HG03442 (cell line): ENCODE data around the gene FXR1.
A peak's percentile ranks its signal among the peaks of the same experiment; 100 is the strongest.
"Not testable (repeated sequence)": the region's sequence is repeated elsewhere in the genome, so short reads cannot be mapped to it uniquely, and the experiment has no call there.

Source experiments
- ATAC-seq: cut with Tn5 transposase; IDR thresholded peaks from one replicate; pipeline ENCODE4 v1.9.1; 2021; ENCODE audit warnings: mild to moderate bottlenecking, moderate library complexity; ENCODE audit not compliant: unreplicated experiment

FXR1 gene

GRCh38 chr3:180912304-180913296 is at the start of gene FXR1:
Gene FXR1, plus strand, starts transcription at chr3:180912670. Its CDS starts 16 bp downstream, at chr3:180912686.
- peak; percentile 98 for ATAC-seq

- no peak for ATAC-seq
These were observed 42.3 kb upstream of the FXR1 start for GRCh38 chr3:180870008-180870699.

GRCh38 chr3:180871901-180872300 is 40.6 kb upstream of the FXR1 start:
- ATAC-seq = no peak

GRCh38 chr3:180872430-180872829 is 40.0 kb upstream of the FXR1 start:
- not testable (repeated sequence) for ATAC-seq

- ATAC-seq = no peak
These were observed 37.3 kb upstream of the FXR1 start for GRCh38 chr3:180875124-180875698.

- no peak for ATAC-seq
These were observed 31.2 kb upstream of the FXR1 start for GRCh38 chr3:180881065-180881801.

- no peak for ATAC-seq
These were observed 30.4 kb upstream of the FXR1 start for GRCh38 chr3:180882115-180882514.

DNA sequence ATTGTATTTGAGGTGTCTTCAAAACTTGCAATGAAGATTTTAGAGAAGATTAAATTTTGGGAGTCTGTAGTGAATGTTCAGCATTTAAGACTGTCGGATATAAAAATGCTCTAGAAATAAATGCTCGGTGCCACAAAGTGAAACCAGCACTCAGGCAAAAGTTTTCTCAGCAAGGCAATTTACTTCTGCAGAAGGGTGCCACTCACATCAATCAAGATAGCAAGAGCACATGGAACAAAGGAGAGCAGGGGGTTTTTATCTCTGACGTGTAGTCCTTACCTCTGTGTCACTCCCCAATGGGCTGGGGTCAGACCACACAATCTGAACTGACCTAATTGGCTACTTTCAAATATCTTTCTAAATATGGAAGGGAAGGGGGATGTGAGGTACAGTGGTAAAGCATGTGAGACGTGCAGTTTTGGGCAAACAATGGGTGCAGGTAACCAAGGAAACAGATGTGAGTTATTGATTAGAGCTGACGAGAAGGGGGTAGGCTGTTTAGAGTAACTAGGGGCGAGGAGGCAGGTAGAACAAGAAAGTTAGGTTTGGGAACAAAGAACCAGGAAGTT is 23.4 kb upstream of the FXR1 start:
- ATAC-seq = no peak

DNA sequence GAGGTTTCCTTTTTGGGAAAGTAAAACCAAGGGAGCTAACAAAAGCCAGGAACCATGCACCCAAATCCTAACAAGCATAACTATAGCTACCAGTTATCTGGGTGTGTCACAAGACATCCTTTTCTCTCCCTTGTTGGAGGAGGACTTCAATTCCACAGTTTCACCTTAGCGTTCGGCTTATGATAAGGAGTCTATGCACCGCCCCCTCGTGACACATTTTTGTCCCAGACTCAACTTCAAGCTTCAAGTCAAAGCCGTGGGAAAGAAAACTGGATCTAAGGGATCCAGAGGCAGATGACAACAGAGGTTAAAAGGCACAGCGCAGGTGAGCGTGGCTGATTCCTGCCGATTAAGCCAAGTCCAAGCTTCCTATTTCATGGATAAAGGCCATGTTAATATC is 13.9 kb upstream of the FXR1 start:
- ATAC-seq = no peak

GRCh38 chr3:180909369-180910127 is 2.9 kb upstream of the FXR1 start:
- ATAC-seq = no peak

DNA sequence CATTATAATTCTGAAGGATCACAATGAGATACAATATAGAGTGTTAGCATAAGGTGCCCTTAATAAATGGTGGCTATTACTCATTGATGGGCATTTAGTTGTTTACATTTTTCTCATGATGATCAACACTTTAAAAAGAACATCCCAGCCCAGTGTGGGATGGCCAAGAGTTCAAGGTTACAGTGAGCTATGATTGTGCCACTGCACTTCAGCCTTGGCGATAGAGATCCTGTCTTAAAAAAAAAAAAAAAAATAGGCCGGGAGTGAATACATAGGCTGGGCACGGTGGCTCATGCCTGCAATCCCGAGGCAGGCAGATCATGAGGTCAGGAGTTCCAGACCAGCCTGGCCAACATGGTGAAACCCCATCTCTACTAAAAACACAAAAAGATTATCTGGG is 1.6 kb upstream of the FXR1 start:
- no peak for ATAC-seq

DNA sequence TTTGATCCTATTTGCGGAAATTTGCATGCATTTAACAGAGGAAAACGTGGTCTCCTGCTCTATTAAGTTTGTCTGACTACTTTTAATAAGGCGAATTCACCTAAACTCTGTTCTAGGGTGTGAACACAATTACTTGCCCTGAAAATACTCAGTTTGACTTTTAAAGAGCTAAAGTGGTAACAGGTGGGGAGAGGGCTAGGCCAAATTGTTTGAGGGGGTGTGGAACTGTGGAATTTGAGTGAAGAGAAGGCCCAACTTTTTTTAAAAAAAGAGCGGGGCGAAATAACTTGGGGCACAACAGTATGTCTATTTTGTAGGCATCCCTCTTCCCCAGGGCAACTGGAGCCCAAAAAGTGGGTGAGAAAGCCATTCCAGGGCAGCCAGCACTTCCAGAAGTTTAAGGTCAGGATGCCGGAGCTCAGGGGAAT is 580 bp upstream of the FXR1 start:
- ATAC-seq = peak; percentile 14

DNA sequence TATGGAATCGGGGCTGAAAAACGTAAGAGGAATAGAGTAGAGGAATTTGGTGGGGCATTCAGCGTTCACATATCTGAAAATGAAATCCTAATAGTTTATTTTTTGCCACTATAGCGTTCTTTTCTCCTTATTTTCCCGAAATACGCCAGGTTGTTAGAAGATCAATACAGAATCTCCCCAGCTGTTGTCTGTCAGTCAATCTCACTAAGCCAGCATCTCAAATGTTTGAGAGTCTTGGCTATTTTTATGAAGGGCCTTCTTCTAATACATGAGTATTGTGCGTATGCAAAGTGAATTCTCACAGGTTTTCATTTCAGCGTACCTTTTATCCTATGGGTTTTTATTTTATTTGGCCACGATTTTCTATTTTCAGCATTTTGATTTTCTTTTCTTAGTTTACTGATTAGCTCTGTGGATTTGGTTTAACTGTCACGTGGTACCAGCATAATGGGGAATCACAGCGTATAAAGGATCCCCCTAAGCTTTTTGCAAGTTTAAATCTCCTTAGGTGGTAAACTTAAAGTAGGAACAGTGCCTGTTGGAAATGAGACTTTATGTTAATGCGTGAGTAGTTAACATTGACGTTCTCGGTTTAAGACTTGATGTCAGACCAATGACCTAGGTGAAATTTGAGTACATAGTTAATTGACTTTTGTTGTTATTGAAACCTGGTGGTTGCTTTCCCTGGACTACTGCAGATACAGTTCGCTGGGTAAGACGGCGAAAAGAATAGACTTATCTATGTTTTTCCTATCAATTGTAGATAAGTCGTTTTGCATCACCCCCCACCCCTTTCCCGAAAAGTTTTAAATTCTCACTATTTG is 1.3 kb downstream of the FXR1 start:
- no peak for ATAC-seq

- ATAC-seq = no peak
These were observed 6.1 kb downstream of the FXR1 start for GRCh38 chr3:180918542-180918941.

GRCh38 chr3:180922242-180922641 is 9.8 kb downstream of the FXR1 start:
- ATAC-seq = no peak

- ATAC-seq = no peak
These were observed 11.1 kb downstream of the FXR1 start for GRCh38 chr3:180923561-180923960.

GRCh38 chr3:180926526-180926925 is 14.1 kb downstream of the FXR1 start:
- no peak for ATAC-seq

DNA sequence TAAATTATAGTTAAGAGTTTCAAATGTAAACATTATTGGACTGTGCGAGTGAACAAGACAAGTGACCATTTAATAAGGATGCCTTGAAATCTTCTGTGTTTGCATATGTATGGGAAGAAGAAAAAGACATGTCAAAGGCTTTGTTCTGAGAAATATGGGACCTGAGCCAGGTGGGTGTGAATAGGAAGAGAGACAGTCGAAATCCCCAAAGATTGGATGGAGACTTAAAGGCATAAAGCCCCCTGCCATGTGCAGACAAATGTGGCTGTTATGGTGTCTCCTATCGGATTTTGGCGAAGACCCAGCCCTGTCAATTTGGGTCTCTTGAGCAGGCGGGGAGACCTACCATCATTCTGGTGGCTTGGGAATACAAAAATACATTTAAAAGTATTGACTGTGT is 16.9 kb downstream of the FXR1 start:
- ATAC-seq = no peak

GRCh38 chr3:180930526-180930925 is 18.1 kb downstream of the FXR1 start:
- ATAC-seq = no peak
